ENCODE measurements around the gene PCDHB3.
"Not testable (repeated sequence)": the region's sequence is repeated elsewhere in the genome, so short reads cannot be mapped to it uniquely, and the experiment has no call there.

GRCh38 chr5:141102471-141102870 lies 2.2 kb downstream of the PCDHB3 start:
- not testable (repeated sequence) for TF ChIP-seq CTCF, POLR2A (IDR thresholded peaks at IDR 0.05)
